Brain pericyte (primary cell): ENCODE measurements around the gene NECTIN1.

ENCODE experiments used
- DNase-seq: peaks from one replicate; pipeline ENCODE4 v3.0.0-alpha.2; 2012; ENCODE audit warnings: low read depth, low spot score

The NECTIN1 gene

DNA sequence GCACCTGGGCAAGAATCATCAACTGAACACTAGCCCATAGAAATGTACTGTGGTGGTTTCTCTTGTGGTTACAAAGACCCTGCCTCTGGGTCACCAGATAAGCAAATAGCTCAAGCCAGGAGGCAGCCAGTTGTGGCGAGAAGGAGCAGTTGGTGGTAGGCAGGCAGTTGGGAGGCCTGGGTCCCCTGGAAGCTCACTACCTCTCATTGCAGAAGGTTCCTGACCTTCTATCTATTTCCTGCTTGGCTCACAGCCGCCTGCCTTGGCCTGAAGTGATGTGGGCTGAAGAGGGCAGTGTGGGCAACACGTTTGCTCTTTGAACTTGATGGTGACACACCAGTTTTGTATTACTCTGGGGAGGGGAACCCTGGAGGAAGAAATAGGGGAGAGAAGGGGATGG, 34.7 kb downstream of the NECTIN1 start:
- no peak for DNase-seq

DNA sequence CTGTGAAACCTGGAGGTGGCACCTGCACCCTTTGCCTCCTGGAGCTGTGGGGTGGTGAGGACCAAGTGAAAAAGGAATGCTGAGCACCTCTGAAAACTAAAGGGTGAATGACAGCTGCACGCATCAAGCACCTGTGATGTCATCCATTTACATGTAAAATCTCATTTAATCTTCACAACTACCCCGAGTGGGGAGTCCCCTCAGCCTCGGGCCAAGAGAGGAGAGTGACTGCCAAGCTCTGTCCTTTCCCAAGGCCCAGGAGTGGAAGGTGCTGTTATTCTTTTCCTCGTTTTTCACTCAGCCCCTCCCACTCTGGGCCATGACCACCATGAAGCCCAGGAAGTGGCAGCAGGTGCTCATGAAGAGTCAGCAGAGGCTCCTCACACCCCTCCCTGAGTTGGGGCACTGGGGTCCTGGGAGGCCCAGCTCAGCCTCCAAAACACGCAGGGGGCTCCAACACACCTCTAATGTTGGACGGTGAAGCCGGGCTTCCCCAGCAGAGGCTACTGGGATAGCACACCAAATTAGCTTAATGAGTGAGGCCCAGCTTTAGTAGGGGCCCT, 35.7 kb downstream of the NECTIN1 start:
- DNase-seq, result no peak

DNA sequence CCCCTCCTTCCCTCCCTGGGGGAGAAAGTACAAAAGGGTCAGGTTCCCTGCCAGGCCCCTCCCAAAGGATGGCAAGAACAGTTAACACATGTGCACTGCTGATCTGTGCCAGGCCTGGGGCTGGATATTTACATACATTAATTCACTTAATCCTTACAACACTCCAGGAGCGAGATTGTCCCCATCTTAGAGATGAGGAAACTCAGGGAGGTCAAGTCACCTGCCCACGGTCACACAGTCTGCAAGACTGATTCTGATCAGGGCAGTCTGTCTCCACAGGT, 36.5 kb downstream of the NECTIN1 start:
- DNase-seq, result no peak

DNA sequence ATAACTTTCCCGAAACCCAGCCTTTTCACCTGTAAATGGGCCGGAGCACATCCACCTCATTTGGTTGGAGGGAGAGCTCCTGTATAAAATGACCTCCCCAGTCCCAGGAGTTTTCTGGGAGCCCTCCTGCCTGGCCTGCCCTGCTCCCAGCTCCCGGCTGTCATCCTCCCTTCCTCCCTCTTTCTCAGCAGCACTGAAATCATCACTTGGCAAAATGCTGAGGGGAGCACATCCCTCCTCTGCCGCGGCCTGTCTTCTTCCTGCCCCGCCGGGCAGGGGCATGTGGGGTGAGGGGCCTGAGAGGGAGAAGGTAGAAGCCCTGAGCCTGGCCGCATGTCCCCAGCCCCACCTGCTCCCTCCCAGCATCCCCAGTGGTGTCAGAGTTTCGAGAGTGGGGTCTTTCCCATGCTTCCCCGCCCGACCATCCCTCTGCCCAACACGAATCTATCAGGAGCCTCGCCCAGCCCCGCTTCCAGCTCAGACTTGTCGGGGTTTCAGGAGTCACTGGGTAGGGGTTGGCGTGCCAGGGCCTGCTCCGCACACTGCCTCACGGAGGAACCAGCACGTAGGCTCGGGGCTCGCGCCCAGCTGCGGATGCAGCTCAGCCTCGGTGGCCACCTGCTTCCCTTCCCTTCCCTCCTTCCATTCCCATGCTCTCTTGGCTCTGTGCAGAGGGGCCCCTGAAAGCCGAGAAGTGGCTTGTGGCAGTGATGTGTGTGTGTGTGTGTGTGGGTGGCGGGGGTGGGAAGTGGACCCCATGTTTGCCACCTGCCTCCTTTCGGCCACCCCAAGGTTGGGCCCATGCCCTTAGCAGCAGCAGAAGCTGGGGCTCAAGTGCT, 37.1 kb downstream of the NECTIN1 start:
- DNase-seq, result no peak

DNA sequence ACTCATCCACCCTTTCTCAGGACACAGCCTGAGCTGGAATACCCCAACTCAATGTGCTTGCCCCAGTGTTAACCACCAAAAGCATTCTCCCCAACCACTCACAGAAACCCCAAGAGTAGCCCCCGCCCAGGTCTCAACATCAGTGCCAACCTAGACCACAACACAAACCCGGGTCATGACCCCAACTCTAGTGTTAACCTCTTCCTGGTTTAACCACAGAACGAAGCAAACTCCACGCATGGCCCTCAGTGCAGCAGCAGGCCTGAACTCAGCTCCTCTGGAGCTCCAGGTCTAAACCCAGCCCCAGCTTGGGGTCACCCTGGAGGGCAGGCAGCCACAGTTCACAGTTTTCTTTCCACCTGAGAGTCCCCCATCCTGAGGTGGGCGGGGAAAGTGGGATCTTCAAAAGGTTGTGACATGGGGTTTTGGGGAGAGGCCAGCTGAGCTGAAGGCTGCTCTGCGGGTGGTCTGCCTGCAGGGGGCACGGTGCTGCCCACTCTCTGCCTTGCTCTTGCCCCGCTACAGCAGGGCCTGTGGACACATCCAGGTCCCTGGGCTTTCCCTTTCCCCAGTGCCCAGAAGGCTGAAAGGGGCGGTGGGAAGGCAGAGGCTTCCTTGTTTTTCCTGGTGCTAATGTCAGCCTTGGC, 37.9 kb downstream of the NECTIN1 start:
- DNase-seq, result no peak

DNA sequence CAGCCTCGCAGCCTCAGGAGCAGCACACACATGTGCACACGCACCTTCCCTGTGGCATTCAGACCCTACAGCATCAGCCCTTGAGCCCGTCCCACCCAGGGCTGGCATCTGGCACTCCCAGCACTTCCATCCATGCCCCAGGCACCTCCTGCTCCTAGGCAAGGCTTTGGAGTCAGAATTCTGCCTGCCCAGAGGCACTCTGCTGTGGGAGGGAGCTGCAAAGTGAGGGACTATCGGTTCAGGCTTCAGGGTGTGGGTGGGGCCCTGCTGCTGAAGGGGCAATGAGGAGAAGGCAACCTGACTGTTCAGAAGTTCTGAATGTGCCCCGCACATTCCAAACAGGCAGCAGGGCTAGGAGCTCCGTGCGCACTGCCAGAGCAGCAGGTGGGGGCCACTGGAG, 39.7 kb downstream of the NECTIN1 start:
- DNase-seq, result no peak

DNA sequence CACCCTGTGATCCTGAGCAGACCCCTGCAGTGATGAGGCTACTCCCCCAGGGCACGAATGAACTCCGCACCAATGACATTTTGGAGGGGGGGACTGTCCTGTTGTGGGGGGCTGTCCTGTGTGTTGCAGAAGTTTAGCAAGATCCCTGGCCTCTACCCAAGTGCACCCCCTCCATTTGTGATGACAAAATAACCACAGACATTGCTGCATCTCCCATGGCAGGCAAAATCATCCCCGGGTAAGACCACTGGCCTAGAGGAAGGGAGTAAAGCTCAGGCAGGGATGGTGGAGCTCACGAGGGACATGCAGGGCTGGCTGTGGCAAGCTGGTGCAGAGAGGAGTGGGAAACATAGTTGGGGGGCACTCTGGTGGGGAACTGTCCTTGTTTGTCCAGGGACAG, 40.6 kb downstream of the NECTIN1 start:
- no peak for DNase-seq

DNA sequence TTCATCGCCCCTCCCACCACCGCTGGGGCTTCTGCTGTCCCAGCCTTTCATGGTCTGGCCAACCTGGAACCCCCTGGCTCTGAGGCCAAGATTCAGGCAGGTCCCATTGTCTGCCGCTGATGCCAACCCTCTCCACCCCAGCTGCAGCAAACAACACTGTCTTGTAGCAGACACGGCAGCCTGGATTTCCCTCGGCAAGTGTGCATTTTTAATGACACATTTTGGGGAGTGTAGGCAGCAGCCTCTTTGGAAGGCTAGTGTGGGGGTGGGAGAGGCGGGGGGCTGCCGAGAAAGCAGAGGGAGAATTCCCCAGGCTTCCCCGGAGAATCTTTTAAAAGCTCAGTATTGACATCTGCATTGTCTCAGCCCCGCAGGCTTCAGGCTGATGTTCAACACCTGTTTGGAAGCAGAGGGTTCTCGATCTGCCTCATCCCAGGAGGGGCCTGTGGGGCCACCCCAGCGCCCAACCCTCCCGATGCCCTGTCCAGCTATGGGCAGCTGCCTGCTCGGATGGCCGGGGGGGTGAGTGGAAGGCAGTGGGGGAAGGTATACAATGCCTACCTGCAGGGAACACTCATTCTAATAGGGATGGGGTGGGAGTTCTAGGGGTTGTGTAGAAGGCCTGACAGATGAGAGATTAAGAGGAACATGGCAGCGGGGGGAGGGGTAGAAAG, 41.5 kb downstream of the NECTIN1 start:
- no peak for DNase-seq

DNA sequence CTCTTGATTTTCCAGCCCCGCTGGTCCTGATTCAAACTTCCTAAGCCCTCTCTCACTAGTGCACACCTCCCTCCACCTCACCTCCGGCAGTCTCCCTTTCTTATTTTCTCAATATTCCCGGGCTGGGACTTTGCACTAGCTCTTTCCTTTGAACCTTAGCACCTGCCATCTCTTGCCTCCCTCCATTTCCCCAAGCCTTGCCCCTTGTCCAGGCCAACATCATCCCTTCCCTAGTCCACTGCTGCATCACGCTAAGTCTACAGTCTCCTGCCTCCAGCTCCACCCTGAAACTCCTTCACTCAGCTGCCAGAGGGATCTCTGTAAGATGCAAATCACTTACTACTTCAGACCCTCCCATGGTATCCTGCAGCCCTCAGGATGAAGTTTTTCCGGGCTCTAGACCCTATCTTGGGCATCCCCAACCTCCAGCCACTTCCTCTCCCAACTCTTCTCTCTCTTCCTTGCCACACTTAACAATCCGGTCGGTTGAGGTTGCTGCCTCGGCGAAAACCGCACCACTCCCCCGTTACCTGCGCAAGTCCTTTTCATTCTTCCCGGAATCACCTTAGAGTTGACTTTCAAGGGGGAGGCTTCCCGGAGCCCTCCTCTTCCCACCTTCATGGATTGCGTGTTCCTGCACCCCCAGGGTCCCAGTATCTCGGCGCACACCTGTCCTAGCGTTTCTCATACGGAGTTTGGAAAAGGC, 42.7 kb downstream of the NECTIN1 start:
- DNase-seq, result no peak

DNA sequence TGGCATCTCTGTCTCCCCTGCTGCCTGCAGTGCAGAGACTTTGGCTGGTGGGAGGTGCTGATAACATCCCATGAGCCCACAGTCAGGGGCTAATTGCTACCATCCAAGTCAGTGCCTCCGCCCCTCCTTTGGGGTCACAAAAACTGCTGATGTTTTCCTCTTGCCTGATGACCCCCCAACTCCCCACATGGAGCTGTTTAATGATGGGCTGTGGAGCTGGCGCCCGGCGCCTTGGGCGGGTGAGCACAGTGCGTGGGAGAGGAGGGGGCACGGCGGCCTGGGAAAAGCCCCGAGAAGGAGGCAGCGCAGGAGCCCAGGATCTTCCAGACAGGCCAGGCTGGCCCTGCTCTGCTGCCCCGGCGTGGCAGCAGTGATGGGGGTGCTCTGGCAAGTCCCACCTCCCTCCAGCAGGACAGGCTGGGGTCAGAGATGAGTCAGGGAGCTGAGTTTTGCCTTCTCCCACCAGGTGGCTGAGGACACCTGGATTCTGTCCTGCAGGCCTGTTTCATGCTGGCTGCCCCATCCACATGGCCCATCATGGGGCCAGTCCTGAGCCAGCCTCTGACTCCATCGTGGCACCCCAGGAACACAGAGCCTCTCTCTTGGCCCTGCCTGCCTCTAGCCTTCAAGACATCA, 43.8 kb downstream of the NECTIN1 start:
- DNase-seq, result no peak

DNA sequence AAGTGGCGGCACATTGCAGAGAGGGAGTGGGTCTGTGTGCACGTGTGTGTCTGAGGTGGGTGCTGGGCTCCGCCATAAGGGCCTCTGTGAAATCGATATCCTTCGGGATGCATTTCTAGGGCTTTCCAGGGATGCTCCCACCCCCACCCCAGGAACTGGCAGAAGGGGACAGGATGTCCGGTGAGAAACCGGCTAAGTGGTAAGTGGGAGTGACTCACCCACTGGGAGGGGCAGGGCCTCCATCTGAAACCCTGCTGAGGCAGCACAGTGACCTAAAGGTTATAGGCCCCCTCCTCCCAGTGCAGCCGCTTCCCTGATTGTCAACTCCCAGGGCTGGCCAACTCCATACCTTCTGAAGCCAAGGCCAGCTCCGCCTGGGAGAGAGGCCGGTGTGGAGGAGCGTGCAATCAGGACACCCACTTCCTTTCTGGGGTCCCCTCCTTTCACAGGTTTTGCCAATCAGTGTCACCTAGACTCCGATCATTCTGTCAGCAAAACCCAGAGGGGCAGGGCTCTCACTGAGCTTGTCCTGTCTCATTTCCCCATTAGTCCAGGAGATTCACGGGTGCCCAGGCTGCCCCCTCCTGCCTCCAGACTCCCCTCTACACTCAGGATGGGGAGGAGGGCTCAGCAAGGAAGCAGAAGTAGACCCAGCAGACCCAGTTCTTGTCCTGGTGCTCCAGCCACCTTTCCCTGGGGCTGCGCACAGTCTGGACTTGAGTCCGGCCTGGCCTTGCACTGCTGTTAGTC, 44.5 kb downstream of the NECTIN1 start:
- no peak for DNase-seq

DNA sequence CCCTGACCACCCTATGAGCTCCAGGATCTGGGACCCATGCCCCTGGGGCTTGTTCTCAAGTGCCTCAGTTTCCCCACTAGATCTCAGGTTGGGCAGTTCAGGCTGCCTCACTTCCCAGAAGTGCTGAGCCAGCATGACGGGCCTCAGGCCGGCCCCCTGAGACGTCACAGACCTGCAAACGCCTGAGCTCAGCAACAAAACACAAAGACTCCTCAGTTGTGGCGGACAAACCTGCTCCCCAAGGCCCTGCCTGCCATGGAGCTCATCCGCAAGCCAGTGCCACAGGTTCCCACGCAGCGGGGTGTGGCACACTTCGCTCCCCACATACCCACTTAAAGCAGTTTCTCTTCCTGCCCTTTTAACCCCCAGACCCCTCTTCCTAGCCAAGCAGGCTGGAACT, 45.2 kb downstream of the NECTIN1 start:
- DNase-seq, result no peak

DNA sequence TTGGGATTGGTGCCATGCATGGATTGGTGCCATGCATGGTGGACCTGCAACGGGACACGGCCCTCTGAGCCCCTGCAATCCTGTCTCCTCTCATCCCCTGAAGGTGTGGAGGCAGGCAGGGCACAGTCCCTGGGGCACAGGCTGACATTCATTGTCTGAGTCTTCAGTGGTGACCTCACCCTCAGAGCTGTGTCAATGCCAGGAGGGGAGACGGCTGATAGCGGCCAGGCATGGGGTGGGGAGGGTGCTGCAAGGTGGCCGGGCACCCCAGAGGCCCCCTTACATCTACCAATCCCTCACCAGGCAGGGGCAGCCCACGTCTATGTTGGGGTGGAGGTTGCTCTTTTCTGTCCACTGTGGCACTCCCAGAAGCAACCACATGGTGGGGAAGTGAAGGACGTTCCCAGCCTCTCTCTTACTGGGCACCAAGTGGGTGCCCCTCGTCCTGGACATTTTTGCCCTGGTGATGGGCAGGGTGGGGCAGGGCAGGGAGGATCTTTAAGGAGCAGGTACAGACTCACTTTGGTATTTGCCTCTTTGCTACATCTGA, 47.6 kb downstream of the NECTIN1 start:
- DNase-seq, result no peak

DNA sequence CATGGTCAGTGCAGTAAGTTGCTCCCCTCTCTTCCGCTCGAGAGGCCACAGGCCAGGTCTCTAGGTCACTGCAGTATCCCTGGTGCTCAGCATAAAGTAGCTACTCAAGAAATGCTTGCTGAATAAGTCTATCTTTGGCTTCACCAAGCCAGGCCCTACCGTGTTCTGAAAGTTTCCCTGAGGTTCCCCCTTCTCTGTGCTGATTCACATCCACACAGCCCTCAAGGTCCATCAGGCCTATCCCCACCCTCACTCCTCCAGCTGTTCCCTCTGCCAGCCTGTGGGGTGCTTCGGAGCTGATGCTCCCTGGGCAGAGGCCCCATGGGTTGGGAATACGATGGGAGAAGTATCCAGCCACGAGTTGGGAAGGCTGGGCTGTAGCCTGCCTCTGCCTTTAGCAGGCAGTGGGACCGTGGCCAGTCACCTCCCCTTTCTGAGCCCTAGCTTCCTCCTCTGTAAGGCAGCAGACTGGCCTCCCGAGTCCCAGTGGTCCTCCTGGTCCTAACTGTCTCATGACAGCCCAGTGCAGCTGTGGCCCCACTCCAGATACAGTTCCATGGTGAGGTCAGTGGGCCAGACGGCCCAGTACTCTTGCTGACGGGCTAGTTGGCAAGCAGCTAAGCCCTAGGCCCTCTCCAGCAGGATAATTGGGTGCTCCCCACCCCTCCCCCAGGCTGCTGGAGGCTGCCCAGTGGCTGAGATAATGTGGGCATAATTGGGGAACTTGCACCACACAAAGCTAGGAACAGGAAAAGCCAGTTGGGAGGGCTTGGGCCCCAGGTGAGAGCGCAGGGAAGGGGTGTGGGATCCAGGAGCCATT, 48.2 kb downstream of the NECTIN1 start:
- DNase-seq, result no peak

DNA sequence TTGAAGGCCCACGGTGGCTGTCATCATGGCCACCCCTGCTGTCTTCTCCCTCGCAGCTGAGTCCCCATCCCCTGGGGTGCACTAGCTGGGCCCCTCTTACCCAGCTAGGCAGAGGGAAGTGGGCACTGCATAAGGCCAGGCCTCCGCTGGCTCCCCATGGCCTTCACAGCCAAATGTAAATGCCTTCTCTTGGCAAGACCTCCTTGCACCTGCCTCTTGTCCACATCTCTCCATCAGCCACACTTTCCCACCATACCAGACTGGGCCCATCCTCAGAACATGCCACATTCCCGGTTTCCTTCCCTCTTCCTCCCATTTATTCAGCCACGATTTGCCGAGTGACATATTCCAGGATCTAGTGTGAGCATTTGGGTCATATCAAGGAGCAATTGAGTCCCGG, 49.7 kb downstream of the NECTIN1 start:
- DNase-seq, result no peak

DNA sequence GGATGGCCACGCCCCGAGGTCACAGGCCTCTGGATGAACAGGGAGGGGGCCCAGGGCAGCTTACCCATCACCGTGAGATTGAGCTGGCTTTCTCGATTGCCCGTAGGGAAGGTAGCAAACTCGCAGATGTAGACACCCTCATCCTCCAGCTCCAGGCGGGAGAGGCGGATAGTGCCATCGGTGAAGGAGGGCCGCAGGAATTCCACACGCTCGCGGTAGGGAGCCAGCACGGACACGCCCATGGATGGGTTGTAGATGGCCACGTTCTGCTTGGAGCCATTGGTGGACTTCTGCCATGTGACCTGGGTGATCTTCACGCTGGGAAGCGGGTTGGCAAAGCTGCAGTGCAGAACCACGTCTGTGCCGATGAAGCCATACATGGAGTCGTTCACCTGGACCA, 50.6 kb downstream of the NECTIN1 start:
- DNase-seq, result no peak

DNA sequence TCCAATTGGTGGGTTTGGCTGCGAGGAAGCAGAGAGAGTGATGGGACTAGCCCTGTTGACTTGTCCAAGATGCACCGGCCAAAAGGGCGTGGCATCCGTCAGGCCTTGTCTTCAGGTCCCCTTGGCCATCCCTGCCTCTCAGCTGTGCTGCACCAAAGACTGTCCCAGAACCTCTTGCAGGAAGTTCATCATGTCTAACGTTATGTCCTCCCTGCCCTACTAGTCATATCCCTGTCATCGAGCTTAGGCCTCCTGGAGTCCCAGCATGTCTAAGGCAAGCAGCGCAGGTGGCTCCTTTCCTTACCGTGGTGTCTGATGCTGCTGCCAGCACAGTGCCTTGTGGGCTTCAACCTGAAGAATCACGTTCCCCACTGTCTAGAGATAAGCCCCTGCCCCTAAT, 51.2 kb downstream of the NECTIN1 start:
- no peak for DNase-seq

DNA sequence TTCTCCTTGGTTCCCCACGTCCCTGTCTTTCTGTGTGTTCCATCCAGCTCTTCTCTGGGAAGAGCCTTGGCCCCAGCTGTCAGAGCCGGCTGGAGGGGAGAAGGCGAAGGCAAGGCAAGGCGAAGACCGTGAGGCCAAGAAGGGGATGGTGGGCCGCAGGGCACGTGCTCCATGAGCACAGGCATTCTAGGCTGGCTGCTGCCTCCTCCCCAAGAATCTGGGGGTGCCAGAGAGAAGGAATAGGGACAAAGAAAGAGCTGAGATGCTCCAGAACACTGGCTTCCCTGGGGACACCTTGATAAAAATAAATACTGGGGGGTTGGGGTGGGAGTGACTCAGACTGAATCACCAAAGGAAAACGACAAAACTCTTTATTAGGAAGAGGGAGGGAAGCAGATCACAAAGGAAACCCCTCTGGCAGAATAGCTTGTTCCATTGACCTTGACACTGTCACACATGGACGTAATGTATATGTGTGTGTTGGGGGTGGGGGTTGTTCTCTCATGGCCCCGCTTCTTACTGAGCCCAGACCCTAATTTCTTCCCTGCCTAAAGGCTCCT, 52.5 kb downstream of the NECTIN1 start:
- DNase-seq, result no peak

DNA sequence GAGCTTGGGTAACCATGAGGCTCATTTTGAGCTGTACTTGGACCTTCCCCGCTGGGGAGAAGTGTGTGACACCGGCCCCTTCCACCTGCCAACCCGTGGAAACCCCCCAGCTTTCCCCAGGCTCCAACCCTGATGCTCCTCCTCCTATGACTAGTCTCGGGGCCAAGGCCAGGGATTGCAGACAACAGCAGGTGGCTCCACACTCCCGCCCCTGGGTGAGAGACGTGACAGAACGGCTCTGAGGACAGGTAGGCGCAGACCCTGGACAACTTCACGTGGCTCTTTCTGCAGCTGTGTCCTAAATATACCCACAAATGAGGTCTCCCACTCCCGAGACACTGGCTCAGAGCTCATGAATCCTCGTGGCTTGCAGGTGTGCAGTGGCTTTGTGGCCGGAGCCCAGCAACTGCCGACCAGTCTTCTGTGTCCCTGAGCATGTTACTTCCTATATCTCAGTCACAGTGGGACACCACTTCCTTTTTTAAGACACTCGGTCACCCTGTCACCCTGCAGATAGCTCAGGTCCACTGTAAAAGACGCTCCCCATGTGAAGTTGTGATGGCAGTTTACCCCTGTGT, 55.2 kb downstream of the NECTIN1 start:
- DNase-seq, result no peak
